Fibroblast of lung (primary cell): ENCODE data around the gene TPGS1. TPM values are rescaled to one million over a fixed set of nuclear protein-coding genes. Genes with fewer than 3 reads are reported as not detected.

Source experiments
- DNase-seq, 2 donors: peaks; one replicate each; pipeline versions ENCODE4 v3.0.0 to v3.0.0-alpha.2; 2010; ENCODE audit warnings: low read depth in 2 of 2
- H2AFZ ChIP-seq: 2 replicates; pipeline ENCODE4 v1.5.1; 2012; ENCODE audit warnings: low read length, control low read depth, inconsistent platforms
- H3K27ac ChIP-seq: 2 replicates; pipeline ENCODE4 v1.5.1; 2011; ENCODE audit warnings: low read length, control low read depth; ENCODE audit not compliant: insufficient read depth
- H3K27me3 ChIP-seq: 2 replicates; pipeline ENCODE4 v1.5.1; 2011; ENCODE audit warnings: mild to moderate bottlenecking, low read length; ENCODE audit not compliant: control insufficient read depth, insufficient read depth
- H3K36me3 ChIP-seq: 2 replicates; pipeline ENCODE4 v1.5.1; 2011; ENCODE audit warnings: low read length; ENCODE audit not compliant: control insufficient read depth, insufficient read depth
- H3K4me1 ChIP-seq: 2 replicates; pipeline ENCODE4 v1.5.1; 2011; ENCODE audit warnings: low read length; ENCODE audit not compliant: control insufficient read depth, insufficient read depth; ENCODE audit errors: extremely low read depth
- H3K4me2 ChIP-seq: 2 replicates; pipeline ENCODE4 v1.5.1; 2011; ENCODE audit warnings: low read length, control low read depth; ENCODE audit not compliant: insufficient read depth; ENCODE audit errors: extremely low read depth
- H3K4me3 ChIP-seq, 4 experiments: fragments of 200-600 bp in 1 of 4; sonication (generic) in 1 of 4; replicated peaks in 1 of 4; 2 replicates each; pipeline ENCODE4 v1.5.1; 2011 to 2016; ENCODE audit warnings: low read length in 4 of 4, low read depth in 3 of 4, mild to moderate bottlenecking in 3 of 4, control low read depth in 2 of 4, inconsistent platforms in 1 of 4, mixed read lengths in 1 of 4; ENCODE audit not compliant: insufficient read depth in 1 of 4; ENCODE audit errors: control extremely low read depth in 1 of 4
- H3K79me2 ChIP-seq: 2 replicates; pipeline ENCODE4 v1.5.1; 2012; ENCODE audit warnings: mild to moderate bottlenecking, low read length, inconsistent platforms; ENCODE audit not compliant: control insufficient read depth, insufficient read depth
- H3K9ac ChIP-seq: 2 replicates; pipeline ENCODE4 v1.5.1; 2011; ENCODE audit warnings: mild to moderate bottlenecking, low read length, control low read depth; ENCODE audit not compliant: insufficient read depth
- H3K9me3 ChIP-seq: 2 replicates; pipeline ENCODE4 v1.5.1; 2012; ENCODE audit warnings: low read depth, low read length; ENCODE audit not compliant: control insufficient read depth, insufficient read depth
- H4K20me1 ChIP-seq: 2 replicates; pipeline ENCODE4 v1.5.1; 2011; ENCODE audit warnings: low read length; ENCODE audit not compliant: control insufficient read depth, insufficient read depth; ENCODE audit errors: extremely low read depth
- EZH2 ChIP-seq: IDR thresholded peaks from 2 replicates; pipeline ENCODE4 v1.5.1; 2012; ENCODE audit warnings: low read length, control low read depth, mild to moderate bottlenecking; ENCODE audit errors: missing control alignments
- polyA plus RNA-seq, 2 donors: library from polyadenylated mRNA; depleted of rRNA in 1 of 2; stranded (reverse) in 1 of 2; unstranded in 1 of 2; fragments of >200 nt; gene quantifications; 2 replicates each; pipeline ENCODE4 v1.2.1, GENCODE V29; 2011 to 2012; ENCODE audit warnings: missing spikeins in 1 of 2
- total RNA-seq: library from RNA; depleted of rRNA; stranded (reverse); fragments of >200 nt; gene quantifications from 2 replicates; pipeline ENCODE4 v1.2.1, GENCODE V29; 2014
- TF ChIP-seq, protein P1 (sequence below), 2 donors: IDR thresholded peaks in 1 of 2; conservative IDR thresholded peaks in 1 of 2; 1 replicate in 1 of 2; 2 replicates in 1 of 2; pipeline ENCODE4 v1.5.1; 2011 to 2012; ENCODE audit warnings: low read length in 2 of 2, control low read depth in 1 of 2, inconsistent platforms in 1 of 2, low read depth in 1 of 2, mild to moderate bottlenecking in 1 of 2

Gene TPGS1
- total and polyA plus RNA-seq, 2 donors (not counting 1 experiment from before 2014, with no cell fraction given) = 2.0 to 30.1 TPM

DNA sequence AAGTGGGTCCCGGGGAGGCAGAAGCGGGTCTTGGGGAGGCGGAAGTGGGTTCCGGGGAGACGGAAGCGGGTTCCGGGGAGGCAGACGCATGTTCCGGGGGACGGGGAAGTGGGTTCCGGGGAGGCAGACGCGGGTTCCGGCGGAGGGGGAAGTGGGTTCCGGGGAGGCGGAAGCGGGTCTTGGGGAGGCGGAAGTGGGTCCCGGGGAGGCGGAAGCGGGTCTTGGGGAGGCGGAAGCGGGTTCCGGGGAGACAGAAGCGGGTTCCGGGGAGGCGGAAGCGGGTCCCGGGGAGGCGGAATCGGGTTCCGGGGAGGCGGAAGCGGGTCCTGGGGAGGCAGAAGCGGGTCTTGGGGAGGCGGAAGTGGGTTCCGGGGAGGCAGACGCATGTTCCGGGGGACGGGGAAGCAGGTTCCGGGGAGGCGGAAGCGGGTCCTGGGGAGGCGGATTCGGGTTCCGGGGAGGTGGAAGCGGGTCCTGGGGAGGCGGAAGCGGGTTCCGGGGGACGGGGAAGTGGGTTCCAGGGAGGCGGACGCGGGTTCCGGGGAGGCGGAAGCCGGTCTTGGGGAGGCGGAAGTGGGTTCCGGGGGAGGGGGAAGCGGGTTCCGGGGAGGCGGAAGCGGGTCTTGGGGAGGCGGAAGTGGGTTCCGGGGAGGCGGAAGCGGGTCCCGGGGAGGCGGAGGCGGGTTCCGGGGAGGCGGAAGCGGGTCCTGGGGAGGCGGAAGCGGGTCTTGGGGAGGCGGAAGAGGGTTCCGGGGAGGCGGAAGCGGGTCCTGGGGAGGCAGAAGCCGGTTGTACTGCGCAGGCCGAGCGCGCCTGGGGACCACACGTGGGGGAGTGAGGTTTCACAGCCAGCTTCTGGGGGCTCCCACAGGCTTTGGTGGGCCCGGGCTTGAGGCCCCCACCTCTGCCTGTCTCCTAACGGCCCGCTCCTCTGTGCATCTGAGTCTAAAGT lies 48.9 kb upstream of the TPGS1 start:
- Histone ChIP-seq H3K9ac (no peak overlapping the region), H3K9me3 (no peaks in the 10 kb centered on the region), H3K27me3 (peaks cover 12% of the 10 kb centered on the region), H3K36me3 (no peaks in the 10 kb centered on the region), H3K79me2 (no peaks in the 10 kb centered on the region), H3K27ac (no peak overlapping the region), H3K4me3 (no peak overlapping the region), H3K4me1 (no peaks in the 10 kb centered on the region), H3K4me2 (no peak overlapping the region), H4K20me1 (no peaks in the 10 kb centered on the region), H2AFZ (no peak overlapping the region)
- TF ChIP-seq, protein P1, sequence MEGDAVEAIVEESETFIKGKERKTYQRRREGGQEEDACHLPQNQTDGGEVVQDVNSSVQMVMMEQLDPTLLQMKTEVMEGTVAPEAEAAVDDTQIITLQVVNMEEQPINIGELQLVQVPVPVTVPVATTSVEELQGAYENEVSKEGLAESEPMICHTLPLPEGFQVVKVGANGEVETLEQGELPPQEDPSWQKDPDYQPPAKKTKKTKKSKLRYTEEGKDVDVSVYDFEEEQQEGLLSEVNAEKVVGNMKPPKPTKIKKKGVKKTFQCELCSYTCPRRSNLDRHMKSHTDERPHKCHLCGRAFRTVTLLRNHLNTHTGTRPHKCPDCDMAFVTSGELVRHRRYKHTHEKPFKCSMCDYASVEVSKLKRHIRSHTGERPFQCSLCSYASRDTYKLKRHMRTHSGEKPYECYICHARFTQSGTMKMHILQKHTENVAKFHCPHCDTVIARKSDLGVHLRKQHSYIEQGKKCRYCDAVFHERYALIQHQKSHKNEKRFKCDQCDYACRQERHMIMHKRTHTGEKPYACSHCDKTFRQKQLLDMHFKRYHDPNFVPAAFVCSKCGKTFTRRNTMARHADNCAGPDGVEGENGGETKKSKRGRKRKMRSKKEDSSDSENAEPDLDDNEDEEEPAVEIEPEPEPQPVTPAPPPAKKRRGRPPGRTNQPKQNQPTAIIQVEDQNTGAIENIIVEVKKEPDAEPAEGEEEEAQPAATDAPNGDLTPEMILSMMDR (conservative IDR thresholded peaks at IDR 0.05 in 1 of 2, IDR thresholded peaks at IDR 0.05 in 1 of 2; ENCODE audit: low read depth in 1 of 2, low read length in 2 of 2) = no peak
- no peak for TF ChIP-seq EZH2
- DNase-seq = no peak

DNA sequence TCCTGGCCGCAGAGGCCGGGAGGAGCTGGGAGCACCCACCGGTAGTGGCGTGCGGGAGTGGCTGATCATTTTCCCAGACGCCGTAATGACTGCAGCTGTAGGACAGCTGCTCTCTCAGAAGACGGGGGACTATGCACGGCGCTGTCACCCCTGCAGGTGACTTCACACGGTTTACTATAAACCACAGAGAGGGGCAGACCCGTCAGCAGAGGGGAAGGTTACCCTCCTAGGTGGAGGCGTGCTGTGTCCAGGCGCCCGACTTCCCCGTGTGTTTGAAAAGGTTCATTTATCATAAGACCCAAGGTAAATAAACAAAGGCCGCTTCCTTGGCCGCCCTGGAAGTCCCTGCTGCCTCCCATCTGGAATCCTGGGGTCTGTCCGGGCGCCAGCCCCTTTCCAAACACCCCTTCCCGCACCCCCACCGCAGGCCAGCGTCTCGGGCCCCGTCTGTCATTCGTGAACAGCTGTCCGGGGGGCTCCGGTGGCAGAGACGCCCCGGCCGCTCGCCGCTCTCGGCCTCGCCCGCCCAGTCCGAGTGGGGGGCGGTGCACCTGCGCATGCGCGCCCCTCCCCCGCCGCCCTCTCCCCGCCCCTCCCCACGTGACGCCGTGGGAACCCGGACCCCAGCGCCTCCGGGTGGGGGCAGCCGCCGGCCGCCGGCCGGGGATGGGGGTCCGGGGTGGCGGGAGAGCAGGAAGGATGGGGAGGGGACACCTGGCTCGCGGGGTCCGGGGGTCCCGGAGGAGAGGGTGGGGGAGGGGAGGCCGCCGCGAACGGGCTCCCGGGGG lies 47.4 kb upstream of the TPGS1 start:
- peak; percentile 27 to 28 for DNase-seq

More for the DNA sequence above, 47.4 kb upstream of the TPGS1 start:
- Histone ChIP-seq H3K79me2 (no peaks in the 10 kb centered on the region), H3K4me1 (no peaks in the 10 kb centered on the region), H4K20me1 (no peaks in the 10 kb centered on the region), H3K4me3 (peak overlapping the region; percentile 18 to 55 (median 36)), H3K27me3 (peaks cover 12% of the 10 kb centered on the region), H3K9me3 (no peaks in the 10 kb centered on the region), H3K36me3 (no peaks in the 10 kb centered on the region), H3K9ac (no peak overlapping the region), H2AFZ (no peak overlapping the region), H3K4me2 (peak overlapping the region; percentile 35), H3K27ac (no peak overlapping the region)
- TF ChIP-seq EZH2 = peak; percentile 82
- TF ChIP-seq, protein P1 (conservative IDR thresholded peaks at IDR 0.05 in 1 of 2, IDR thresholded peaks at IDR 0.05 in 1 of 2; ENCODE audit: low read depth in 1 of 2, low read length in 2 of 2) = no peak
